Aorta (tissue), 5 donors: ENCODE results near the gene SV2C. TPM values are rescaled to one million over a fixed set of nuclear protein-coding genes. Genes with fewer than 3 reads are reported as not detected.

Experiments used
- ATAC-seq: fragments of 200-7000 bp; cut with Tn5 transposase; one replicate; pipeline ENCODE4 v1.9.1; 2022; ENCODE audit warnings: moderate library complexity; ENCODE audit not compliant: low FRiP score
- DNase-seq, 2 donors: peaks; one replicate each; pipeline ENCODE4 v3.0.0-alpha.2; 2020
- H3K27ac ChIP-seq, 2 donors: one replicate each; pipeline ENCODE4 v1.5.1; 2013; ENCODE audit warnings: low read length in 2 of 2, mild to moderate bottlenecking in 2 of 2, moderate library complexity in 2 of 2, control low read depth in 1 of 2, inconsistent platforms in 1 of 2, low read depth in 1 of 2
- H3K27me3 ChIP-seq, 2 donors: one replicate each; pipeline ENCODE4 v1.6.1; 2013; ENCODE audit warnings: control low read depth in 1 of 2, low read length in 1 of 2, mild to moderate bottlenecking in 1 of 2, moderate library complexity in 1 of 2; ENCODE audit not compliant: insufficient read depth in 2 of 2, control insufficient read depth in 1 of 2
- H3K36me3 ChIP-seq, 2 donors: one replicate each; pipeline ENCODE4 v1.6.1; 2013; ENCODE audit warnings: control low read depth in 1 of 2, low read length in 1 of 2, mild to moderate bottlenecking in 1 of 2; ENCODE audit not compliant: insufficient read depth in 2 of 2, control insufficient read depth in 1 of 2
- H3K4me1 ChIP-seq, 2 donors: one replicate each; pipeline ENCODE4 v1.6.1; 2013; ENCODE audit warnings: low read length in 2 of 2, control low read depth in 1 of 2, mild to moderate bottlenecking in 1 of 2, moderate library complexity in 1 of 2; ENCODE audit not compliant: insufficient read depth in 2 of 2, control insufficient read depth in 1 of 2
- H3K4me3 ChIP-seq, 2 donors: one replicate each; pipeline ENCODE4 v1.5.1; 2013; ENCODE audit warnings: low read length in 2 of 2, control low read depth in 1 of 2, mild to moderate bottlenecking in 1 of 2
- H3K9me3 ChIP-seq: one replicate; pipeline ENCODE4 v1.6.1; 2013; ENCODE audit warnings: mild to moderate bottlenecking, low read length; ENCODE audit not compliant: control insufficient read depth
- WGBS, 2 donors: extraction: QIAGEN DNeasy Blood & Tissue Kit; methylation state at CpG; one replicate each; pipeline ENCODE4 v1.1.7; 2013; 5-methylcytosine and 5-hydroxymethylcytosine counted together
- intact Hi-C, 2 donors: fragments of 100-400 bp; cut with DNase I; formaldehyde crosslinking; loops; one replicate each; pipeline versions ENCODE4 v1.14.2 to v1.15.0; 2022
- polyA plus RNA-seq, 2 donors: library from polyadenylated mRNA; stranded (reverse); fragments of 200-250 nt; gene quantifications; one replicate each; pipeline ENCODE4 v1.2.3, GENCODE V29; 2013
- total RNA-seq, 2 donors: library from RNA; stranded (reverse); fragmentation: NEBNext Ultra II Directional; extraction: Animal tissue kit (Norgen Biotek cat#: 25700); gene quantifications; one replicate each; pipeline ENCODE4 v1.2.1, GENCODE V29; 2021
- donor health status: healthy with polysubstance abuse.
- donor health status: Bipolar disorder and iron deficiency.
- donor health status: DM: no; HTN: no; CAD: no.
- donor health status: DM: no; HTN: no; CAD: no.
- donor health status: DM: yes; HTN: yes; CAD: no.

SV2C gene
- total and polyA plus RNA-seq, 4 donors, result 0.33 TPM; not detected in 3

DNA sequence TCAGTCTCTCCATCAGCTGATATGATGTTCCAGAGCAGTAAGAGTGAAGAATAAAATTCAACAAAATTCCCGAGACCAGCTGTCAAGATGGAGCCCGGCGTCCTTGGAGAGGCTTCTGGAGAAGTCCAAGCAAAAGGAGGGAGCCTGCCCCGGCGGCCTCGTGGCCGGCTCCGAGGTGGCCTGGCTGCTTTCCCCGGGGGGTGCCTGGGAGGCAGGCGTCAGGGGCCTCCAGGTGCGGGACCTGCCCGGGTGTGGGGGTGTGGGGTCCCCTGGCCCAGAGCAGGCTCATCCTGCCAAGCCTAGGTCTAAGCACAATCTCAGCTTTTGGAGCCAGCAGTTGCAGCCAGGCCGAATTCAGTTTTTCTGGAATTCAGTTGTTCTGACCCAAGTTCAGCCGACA is 197.3 kb downstream of the SV2C start:
- Histone ChIP-seq H3K4me3 (no peak overlapping the region), H3K36me3 (no peaks in the 10 kb centered on the region), H3K9me3 (no peaks in the 10 kb centered on the region), H3K27ac (no peak overlapping the region), H3K4me1 (no peaks in the 10 kb centered on the region), H3K27me3 (no peaks in the 10 kb centered on the region)
- WGBS, 2 donors, result 88 to 91% methylated on average over 14 of the region's 14 CpGs
- intact Hi-C loops, result no loop called here
- DNase-seq (no peak), ATAC-seq (no peak)

DNA sequence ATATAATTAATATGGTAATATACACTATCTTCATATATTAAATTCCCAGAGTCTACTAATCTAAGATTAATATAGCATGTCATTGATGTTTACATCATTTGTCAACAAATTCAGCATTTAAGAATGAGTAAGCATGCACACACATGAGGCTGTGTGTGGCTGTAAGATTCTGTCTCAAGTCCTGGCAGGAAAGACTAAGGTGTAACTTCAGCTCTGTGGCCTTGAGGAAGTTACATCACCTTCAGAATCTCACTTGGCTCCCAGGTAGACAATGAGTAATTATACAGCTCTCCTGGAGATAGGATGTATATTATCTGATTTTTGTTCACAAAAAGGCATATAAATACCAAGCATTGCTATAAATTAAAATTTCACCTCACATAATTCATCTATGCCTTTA is 200.5 kb downstream of the SV2C start:
- DNase-seq (no peak), ATAC-seq (no peak)
- H3K27me3 ChIP-seq, result no peaks in the 10 kb centered on the region
- H3K9me3 ChIP-seq, result no peaks in the 10 kb centered on the region
- no peak overlapping the region for H3K27ac ChIP-seq
- intact Hi-C loops, result no loop called here
- no peaks in the 10 kb centered on the region for H3K4me1 ChIP-seq
- H3K4me3 ChIP-seq, result no peak overlapping the region
- no peaks in the 10 kb centered on the region for H3K36me3 ChIP-seq

DNA sequence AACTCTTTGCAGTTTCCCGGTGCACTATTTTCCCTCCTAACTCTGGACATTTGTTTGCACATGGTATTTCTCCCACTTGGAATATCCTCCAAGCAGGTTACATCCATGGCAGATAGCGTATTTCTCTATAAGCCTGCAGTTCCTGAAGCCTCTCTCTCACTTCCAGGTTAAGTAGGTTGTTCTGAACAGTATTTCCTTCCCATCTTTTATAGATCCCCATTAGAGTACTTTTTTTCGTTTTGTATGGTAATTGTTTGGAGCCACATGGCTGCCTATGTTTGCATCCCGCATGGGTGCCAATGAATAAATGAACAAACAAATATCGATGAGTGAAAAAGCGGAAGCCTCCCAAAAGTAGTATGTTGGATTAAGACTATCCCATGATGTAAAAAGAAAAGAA is 206.5 kb downstream of the SV2C start:
- H3K27ac ChIP-seq, result no peak overlapping the region
- ATAC-seq, result no peak
- intact Hi-C loops, result no loop called here
- H3K27me3 ChIP-seq, result no peaks in the 10 kb centered on the region
- no peaks in the 10 kb centered on the region for H3K4me1 ChIP-seq
- no peaks in the 10 kb centered on the region for H3K36me3 ChIP-seq
- H3K4me3 ChIP-seq, result no peak overlapping the region
- 91 to 92% methylated on average over 6 of the region's 6 CpGs for WGBS, 2 donors
- no peaks in the 10 kb centered on the region for H3K9me3 ChIP-seq
- no peak for DNase-seq

DNA sequence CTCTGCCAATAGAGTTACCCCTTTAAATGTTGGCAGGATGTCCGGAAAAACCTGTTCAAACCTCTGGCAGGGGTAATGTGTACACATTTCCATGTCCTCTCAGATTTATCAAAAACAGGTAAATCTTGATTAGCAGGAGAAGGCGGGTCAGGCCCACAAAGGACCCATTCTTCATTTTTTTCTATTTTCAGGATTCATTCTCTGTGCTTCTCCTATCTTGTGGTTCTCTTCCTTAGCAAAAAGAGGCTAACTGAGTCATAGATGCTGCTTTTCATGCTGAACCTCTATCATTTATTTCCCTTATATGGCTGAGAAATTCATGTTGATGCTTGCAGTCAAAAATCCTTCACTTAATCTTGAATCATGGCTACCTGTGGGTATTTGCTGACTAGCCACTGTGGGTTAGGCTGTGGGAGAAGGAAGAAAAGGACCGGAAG is 207.2 kb downstream of the SV2C start:
- H3K4me1 ChIP-seq, result no peaks in the 10 kb centered on the region
- no peak overlapping the region for H3K27ac ChIP-seq
- intact Hi-C loops, result no loop called here
- DNase-seq (no peak), ATAC-seq (no peak)
- no peaks in the 10 kb centered on the region for H3K36me3 ChIP-seq
- peaks cover 1% of the 10 kb centered on the region for H3K9me3 ChIP-seq
- H3K4me3 ChIP-seq, result no peak overlapping the region
- no peaks in the 10 kb centered on the region for H3K27me3 ChIP-seq
- 72 to 78% methylated on average over 3 of the region's 3 CpGs for WGBS, 2 donors

DNA sequence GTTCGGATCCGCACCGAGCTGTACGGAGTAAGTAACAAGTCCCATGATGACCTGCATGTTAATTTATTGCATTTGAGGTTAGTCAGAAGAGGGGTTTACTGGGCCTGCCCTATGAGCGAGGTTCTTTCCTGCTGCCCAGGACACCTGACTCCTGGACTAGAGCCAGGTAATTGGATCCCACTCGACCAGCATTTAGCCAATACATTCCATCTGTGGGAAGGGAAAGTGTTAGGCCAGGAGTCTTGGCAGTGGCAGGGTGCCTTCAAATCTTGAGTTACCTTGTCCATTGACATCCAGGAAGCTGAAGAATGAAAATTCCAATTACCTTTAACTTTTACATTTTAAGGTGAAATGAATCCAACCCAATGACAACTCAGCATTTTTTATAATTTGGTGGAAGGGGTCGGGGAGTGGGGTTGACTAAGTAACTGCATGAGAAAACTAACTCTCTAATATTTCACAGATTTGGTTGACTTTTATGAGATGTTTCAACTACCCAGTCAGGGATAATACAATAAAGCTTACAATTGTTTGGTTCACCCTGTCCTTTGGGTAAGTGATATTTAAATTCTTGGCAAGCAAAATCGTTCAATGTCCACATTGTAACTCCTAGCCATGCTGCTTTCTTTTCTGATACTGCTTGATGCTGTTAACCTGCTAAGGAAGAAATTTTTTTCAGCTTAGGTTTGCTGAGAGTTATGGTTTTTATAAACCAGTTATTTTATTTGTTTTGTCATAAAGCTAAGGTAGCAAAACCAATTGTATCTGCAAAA is 208.3 kb downstream of the SV2C start:
- intact Hi-C loops, result no loop called here
- no peak for ATAC-seq
- no peak overlapping the region for H3K4me3 ChIP-seq

DNA sequence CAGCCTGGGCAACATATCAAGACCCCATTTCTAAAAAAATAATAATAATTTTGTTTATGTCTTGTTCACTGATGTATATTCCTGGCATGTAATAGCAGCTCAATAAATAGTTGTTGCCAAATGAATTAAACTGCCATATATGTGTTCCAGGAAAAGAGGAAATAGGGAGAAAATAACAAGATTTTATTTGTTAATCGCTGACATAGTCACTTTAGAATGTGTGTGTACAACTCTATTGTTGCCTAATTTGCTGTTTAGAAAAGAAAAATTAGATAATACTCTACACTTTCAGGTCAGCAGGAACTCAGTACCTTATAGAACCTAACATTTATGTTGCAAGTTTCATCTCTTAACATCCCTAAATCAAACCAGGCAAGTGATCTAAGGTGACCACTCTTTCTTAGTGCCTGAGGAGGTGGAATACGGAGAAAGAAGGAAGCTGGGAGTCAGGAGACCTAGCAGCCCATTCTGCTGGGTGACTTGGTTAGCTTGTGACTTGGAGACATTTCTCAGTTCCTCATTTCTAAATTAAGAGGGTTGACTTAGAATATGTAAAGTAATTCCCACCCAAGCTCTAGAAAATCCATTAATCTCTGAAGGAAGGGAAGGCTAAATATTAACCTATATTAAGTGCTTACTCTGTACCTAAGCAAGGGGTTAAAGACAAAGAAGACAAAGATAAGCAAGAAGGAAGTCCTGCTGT is 209.6 kb downstream of the SV2C start:
- intact Hi-C loops, result no loop called here
- no peak for ATAC-seq
- DNase-seq, result no peak

More for the DNA sequence above, 208.3 kb downstream of the SV2C start:
- 76 to 78% methylated on average over 8 of the region's 8 CpGs for WGBS, 2 donors
- no peak for DNase-seq
- peaks cover 1% of the 10 kb centered on the region for H3K9me3 ChIP-seq
- no peaks in the 10 kb centered on the region for H3K27me3 ChIP-seq
- H3K4me1 ChIP-seq, result no peaks in the 10 kb centered on the region
- H3K36me3 ChIP-seq, result no peaks in the 10 kb centered on the region
- H3K27ac ChIP-seq, result no peak overlapping the region

DNA sequence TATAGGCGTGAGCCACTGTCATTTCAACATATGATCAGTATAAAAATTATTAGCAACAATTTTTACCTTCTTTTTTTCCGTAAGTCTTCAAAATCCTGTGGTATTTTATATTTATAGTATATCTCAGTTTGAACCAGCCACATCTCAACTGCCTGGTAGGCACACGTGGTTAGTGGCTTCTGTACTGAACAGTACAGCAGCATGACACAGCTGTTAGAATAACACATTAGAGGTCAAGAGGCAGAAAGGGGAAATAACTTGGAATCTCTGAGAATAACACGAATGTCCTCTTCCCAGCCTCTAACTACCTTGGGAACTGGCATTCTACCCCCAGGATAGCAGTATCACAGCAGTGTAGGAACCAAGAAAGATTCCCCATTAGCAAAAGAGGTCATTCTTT is 211.4 kb downstream of the SV2C start:
- H3K36me3 ChIP-seq, result no peaks in the 10 kb centered on the region
- DNase-seq (no peak), ATAC-seq (no peak)
- no peak overlapping the region for H3K4me3 ChIP-seq
- H3K9me3 ChIP-seq, result peaks cover 1% of the 10 kb centered on the region
- 12 to 33% methylated on average over 4 of the region's 4 CpGs for WGBS, 2 donors
- no peaks in the 10 kb centered on the region for H3K27me3 ChIP-seq
- intact Hi-C loops, result no loop called here
- no peak overlapping the region for H3K27ac ChIP-seq
- H3K4me1 ChIP-seq, result no peaks in the 10 kb centered on the region

More for the DNA sequence above, 209.6 kb downstream of the SV2C start:
- Histone ChIP-seq H3K9me3 (peaks cover 1% of the 10 kb centered on the region), H3K4me3 (no peak overlapping the region), H3K36me3 (no peaks in the 10 kb centered on the region), H3K27ac (no peak overlapping the region), H3K4me1 (no peaks in the 10 kb centered on the region), H3K27me3 (no peaks in the 10 kb centered on the region)
- 87 to 90% methylated on average over 2 of the region's 2 CpGs for WGBS, 2 donors

DNA sequence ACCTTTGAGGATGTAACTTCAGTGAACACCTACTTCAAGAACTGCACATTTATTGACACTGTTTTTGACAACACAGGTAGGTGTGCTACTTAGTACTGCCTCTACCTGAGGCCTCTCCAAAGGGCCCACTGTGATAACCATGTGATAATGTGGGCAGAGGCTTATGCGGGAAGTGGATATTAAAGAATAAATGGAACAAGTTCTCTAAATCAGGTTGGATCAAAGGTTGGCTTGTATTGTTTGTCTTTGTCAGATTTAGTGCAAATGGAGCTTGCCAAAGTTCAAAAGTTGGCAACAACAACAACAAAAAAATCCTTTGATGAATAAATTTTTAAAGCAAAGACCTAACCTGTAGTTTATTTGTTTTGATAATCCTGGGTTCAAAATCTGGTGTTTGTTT is 215.7 kb downstream of the SV2C start:
- Histone ChIP-seq H3K4me3 (no peak overlapping the region), H3K27me3 (no peaks in the 10 kb centered on the region), H3K27ac (no peak overlapping the region), H3K9me3 (peaks cover 1% of the 10 kb centered on the region), H3K4me1 (no peaks in the 10 kb centered on the region), H3K36me3 (no peaks in the 10 kb centered on the region)
- no peak for ATAC-seq
- no peak for DNase-seq
- WGBS, 2 donors, result 73 to 83% methylated on average over 1 of the region's 1 CpG
- intact Hi-C loops, result no loop called here

DNA sequence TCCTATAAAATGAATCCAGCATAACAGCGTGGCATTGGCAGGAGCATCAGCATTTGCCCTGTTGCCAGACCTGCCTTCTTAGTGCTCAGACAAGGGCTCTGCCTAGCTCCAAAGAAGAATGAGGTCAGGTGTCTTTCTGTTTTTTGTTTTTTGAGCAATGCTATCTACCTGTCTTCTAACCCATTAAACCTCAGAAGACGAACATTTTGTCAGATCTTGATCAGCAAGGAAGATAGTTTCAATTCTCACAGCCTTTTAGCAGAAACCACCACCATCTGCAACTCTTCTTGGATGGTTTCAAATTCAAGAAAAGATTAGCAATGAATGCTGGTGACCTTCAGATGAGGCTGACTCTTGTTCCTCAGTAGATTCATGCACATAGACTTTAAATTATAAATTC is 216.4 kb downstream of the SV2C start:
- DNase-seq (no peak), ATAC-seq (no peak)
- 70 to 79% methylated on average over 2 of the region's 2 CpGs for WGBS, 2 donors

More for the DNA sequence above, 216.4 kb downstream of the SV2C start:
- Histone ChIP-seq H3K4me3 (no peak overlapping the region), H3K27me3 (no peaks in the 10 kb centered on the region), H3K27ac (no peak overlapping the region), H3K36me3 (no peaks in the 10 kb centered on the region), H3K4me1 (no peaks in the 10 kb centered on the region), H3K9me3 (peaks cover 1% of the 10 kb centered on the region)
- intact Hi-C loops, result no loop called here
